KG1 (cell line): ENCODE results near the gene CRYBA4.
A peak's percentile ranks its signal among the peaks of the same experiment; 100 is the strongest.
"Not testable (repeated sequence)": the region's sequence is repeated elsewhere in the genome, so short reads cannot be mapped to it uniquely, and the experiment has no call there.

Source experiments
- DNase-seq: peaks from one replicate; lab custom pipeline; 2025; lab: John Stamatoyannopoulos, UW

Gene CRYBA4

DNA sequence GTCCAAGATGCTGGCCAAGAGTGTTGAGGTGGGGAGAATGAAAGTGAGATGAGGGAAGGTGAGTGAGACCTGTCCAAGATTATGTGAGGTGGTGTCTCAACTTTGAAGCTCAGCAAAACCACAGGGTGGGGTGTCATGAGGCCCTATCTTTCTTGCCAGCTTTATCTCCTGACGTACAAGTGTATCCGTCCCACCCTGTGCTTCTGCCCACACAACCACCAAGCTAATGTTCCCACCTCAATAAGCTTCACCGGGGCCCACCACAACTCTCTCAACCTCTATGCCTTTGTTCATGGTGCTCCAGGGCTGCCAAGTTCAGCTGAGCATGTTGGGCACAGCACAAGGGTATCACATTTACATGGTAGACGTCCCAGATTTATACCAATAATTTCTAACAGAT, 24.7 kb upstream of the CRYBA4 start:
- no peak for DNase-seq

DNA sequence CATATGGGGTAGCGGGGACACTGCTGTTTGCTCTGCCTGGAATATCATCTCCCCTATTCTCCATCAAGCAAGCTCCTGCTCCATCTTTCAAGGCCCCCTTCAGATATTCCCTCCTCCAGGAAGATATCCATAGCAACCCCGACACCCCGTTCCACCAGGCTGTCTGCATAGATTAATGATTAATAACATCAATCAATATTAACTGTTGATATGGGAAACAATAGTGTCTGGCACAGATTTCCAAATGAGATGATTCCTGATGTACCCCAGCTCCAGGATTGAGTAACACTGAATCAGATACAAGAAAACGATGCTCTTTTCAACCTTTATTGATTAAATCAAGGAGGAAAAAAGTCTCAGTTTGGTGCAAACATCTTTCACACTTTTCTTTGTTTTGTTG, 24.3 kb upstream of the CRYBA4 start:
- no peak for DNase-seq

DNA sequence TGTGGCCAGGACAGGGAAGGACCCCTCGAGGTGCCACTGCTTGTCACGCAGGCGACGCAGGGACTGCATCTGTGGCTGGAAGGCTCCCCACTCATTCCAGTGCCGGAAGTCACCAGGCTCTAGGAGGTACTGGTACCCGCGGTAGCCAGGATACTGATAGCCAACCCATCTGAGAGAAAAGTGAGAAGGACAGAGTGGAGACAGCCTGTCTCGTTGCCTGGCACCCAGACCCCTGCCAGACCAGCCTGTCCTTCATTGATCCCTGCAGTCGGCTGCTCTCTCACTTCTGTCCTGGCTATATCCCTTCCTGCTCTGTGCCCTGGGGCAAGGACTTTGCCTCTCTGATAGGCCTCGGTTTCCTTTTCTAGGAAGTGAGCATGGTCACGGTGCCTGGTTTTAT, 22.3 kb upstream of the CRYBA4 start:
- no peak for DNase-seq

DNA sequence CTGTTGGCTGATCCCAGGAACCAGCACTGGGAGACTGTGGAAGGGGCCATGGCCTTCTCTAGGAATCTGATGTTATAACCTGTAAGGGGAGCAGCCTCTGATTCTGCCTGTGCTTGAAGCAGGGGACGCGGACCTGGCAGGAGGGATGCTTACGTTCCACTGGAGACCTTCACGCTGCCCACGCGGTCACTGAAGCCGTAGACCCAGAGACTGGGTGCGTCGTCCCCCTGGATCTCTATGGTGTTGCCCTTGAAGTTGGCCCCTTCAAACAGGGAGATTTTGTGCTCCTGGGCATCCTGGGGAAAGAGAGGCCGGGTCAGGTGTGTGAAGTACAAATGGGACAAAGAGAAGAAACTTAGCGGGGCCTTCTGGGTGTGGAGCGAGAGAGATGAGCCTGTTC, 20.0 kb upstream of the CRYBA4 start:
- DNase-seq, result no peak

DNA sequence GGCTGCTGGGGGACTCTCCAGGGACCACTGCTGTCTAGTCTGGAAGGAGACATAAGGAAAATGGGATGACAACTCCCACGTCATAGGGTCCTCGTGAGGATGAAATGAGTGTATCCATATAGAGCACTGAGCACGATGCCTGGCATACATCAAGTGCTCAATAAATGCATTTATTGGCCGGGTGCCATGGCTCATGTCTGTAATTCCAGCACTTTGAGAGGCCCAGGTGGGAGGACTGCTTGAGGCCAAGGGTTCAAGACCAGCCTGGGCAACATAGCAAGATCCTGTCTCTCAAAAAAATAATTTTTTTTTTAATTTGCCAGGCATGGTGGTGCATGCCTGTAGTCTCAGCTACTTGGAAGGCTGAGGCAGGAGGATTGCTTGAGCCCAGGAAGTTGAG, 19.6 kb upstream of the CRYBA4 start:
- no peak for DNase-seq

DNA sequence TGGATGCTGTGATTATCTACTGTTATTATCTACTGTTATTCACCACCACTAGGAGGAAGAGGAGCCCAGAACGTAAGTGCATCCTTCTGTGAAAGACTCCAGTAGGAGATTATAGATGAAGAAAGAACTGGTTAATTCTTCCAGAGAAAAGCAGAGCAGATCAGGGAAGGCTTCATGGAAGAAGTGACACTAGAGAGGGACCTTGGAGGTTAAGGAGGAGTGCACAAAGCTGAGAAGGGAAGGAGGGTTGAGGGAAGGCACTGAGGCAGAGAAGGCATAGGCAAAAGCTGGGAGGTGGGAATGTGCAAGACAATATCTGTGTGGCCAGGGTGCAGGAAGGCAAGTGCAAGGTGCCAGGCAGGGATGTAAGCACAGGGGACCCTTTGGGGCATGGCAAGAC, 17.4 kb upstream of the CRYBA4 start:
- no peak for DNase-seq

DNA sequence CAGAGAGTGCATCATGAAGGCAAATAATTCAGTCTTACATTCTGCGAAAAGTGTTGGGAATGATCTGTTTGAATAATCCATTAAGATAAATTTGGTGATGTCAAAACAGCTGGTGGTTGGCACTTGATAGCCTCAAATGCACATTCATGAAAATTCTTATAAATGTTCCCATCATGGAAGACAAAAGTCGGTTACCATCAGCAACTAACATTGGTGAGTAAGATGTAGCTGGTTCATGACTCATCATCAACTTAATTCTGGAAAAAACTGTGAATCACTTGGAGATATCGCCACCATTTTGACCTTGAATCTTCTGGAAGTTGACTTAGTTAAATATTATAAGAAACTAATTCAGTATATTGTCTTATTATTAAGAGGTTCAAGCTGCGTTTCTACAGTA, 15.2 kb upstream of the CRYBA4 start:
- DNase-seq, result no peak

DNA sequence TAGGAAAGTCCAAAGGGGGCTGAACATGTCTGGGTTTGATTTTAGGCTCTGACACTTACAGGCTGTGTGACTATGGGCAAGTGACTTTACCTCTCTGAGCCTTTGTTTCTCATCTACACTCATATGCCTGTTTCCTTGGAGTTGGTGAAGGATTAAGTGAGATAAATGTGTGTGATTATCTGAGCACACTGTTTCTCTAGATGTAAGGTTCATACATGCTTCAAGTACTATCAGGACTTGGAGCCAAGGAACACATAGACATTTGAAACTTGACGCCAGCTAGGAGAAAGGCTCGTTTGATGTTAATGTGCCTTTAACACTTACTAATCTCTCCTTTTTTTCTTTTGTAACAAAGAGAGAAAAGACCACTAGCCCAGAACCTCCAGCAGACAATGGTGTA, 13.6 kb upstream of the CRYBA4 start:
- DNase-seq, result no peak

DNA sequence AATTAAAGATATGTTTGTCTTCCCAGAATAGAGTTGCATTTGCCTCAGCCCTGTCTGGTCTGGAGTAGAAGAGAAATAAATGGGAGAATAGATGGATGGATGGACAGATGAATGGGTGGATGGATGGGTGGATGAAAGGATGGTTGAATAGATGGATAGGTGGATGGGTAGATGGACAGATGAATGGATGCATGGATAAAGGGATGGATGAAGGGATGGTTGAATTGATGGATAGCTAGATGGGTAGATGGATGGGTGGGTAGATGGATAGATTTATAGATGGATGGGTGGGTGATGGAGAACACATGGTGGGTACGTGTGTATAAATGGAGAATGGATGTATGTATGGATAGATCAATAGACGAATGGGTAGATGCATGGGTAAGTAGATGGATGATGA, 12.5 kb upstream of the CRYBA4 start:
- no peak for DNase-seq

DNA sequence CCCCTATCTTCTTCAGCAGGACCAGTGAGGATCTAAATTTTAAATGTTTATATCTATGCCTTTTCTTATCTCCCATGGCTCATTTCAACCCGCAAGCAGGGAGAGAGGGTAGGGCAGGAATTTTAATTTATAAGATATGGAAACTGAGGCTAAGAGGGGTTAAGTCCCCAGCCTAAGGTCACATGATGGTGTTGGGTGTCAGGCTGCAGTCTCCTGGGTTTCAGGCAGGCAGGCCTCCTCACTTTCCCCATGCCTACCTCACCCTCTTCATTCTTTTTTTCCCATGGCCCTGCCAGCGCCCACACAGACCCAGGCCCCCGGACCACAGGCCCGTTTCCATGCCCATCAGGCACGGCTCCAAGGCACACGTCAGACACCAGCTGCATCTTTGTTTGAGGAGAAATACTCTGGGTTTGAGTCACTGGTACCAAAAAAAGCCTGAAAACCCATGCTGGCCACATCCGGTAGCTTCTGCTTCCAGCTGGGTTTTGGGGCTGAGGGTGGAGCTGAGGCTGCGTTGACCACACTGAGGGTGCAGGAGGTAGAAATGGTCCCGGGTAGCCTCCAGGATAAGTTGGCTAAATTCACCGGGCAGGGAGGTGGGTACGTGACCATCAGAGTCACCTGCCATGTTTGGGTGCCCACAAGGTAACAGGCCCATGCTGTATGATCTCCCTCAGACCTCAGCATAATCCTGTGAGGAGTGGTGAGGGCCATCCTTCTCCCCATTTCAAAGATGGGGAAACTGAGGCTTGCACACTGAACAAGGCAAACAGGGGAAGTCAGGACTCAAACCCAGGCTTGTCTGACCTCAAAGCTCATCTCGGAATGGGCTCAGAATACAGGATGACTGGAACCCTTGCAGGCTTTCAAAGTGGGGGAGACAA, 11.4 kb upstream of the CRYBA4 start:
- no peak for DNase-seq

DNA sequence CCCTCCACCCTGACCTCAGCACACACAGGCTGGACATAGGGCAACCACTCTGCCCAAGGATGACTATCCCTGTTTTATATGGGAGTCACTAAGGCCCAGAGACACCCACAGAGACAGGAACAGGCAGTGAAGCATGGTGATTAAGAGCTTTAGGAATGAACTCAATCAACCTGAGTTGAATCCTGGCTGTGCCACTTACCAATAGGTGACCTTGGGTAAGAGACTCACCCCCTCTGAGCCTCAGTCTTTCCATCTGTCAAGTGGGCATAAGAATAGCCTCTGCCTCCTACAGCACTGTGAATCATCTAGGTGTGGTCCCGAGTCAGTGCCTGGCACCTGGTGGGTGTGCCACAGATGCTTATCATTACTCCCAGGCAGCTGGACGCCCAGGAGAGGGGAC, 10.8 kb upstream of the CRYBA4 start:
- no peak for DNase-seq

DNA sequence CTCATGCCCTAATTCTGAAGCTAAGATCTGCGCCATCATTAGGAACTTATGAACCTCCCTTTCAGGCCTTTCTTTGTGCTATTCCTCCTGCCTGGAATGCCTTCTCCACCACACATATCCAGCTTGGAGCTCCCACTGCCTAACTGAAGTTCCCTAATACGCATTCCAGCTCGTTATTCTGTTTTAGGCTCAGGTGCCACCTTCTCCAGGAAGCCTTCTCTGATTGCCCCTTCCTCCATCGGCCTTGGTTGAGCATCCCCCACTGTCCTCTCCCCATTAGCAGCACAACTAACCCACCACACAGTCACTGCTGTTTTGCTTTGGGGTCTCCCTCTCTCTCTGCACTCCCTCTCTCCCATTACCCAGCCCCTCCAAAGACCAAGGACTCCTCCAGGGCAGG, 9.1 kb upstream of the CRYBA4 start:
- DNase-seq, result no peak

DNA sequence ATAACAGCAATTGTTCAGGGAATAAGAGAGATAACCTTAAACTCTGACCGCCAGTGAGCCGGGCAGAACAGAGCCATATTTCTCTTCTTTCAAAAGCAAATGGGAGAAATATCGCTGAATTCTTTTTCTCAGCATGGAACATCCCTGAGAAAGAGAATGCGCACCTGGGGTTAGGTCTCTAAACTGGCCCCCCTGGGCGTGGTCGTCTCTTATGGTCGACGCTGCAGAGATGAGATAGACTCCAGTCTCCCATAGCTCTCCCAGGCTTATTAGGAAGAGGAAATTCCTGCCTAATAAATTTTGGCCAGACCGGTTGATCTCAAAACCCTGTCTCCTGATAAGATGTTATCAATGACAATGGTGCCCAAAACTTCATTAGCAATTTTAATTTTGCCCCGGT, 8.0 kb upstream of the CRYBA4 start:
- not testable (repeated sequence) for DNase-seq

DNA sequence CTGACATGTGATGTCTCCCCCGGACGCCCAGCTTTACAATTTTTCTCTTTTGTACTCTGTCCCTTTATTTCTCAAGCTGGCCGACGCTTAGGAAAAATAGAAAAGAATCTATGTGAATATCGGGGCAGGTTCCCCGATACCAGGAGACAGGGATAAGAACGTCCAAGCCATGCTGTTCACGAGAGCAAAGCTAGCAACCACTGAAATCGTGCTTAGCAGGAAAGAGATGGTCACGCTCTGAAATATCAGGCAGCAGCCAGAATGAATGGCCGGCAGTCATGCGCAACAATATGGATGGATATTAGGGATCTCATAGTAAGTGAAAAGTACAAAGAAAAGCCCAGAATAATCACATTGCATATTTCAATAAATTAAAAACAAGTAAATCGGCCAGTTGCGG, 7.4 kb upstream of the CRYBA4 start:
- no peak for DNase-seq

DNA sequence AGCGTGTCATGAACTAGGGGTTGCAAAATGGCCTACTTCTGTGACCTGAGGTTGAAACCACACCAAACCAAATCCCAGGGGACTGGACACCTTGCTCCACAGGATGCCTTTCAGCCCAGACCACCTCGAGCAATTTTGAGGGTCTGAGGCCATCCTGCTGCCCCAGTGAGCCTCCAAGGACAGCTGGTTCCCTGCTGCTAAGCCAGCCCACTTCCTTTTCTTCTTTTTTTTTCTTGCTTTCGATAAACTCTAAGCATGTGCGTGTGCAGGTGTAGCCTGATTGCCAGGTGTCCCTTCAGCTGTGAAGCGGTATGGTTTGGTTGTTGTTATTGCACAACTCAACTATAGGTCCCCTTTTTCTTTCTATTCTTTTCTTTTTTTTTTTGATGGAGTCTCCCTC, 6.6 kb upstream of the CRYBA4 start:
- DNase-seq, result no peak

DNA sequence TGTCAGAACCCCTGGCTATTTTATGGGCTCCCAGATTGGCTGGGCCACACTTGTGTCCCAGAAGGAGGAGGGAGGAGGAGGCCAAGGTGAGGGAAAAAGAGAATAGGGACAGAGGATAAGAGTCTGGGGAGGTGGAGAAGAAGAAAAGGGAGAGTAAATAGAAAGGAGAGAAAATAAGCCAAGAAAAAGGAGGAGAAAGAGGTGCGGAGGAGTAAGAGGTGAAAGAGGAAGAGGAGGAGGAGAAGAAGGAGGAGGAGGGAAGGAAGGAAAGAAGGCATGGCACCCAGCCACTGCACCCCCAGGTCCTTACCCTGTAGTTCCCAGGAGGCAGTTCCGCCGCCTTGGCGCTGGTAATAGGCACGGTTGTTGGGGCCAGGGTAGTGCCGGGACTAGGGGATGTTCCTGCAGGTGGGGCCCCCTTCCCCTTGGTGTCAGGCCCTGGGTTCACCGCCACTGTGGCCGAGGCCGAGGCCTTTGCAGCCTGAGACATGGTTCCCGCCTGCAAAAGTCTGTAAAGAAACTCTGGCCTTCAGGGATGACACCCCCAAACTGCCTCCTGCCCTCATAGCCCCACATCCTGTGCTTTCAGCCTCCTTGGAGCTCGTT, 5.8 kb upstream of the CRYBA4 start:
- no peak for DNase-seq

DNA sequence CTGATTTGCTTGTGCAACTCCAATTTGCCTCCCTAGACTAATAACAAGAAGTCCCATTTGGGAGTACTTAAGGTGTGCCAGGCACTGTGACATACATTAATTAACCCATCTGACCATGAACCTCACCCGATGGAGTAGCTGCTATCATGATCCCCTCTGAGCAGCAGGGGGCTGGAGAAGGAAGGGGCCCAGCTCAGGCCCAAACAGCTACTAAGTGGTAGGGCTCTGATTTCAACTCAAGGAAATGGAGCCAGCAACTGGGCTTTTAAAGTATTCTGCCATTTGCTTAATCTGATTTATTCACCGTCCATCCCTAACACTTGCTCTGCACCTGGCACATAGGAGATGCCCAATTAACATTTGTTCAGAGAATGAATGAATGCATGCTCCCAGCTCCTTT, 5.1 kb upstream of the CRYBA4 start:
- no peak for DNase-seq

DNA sequence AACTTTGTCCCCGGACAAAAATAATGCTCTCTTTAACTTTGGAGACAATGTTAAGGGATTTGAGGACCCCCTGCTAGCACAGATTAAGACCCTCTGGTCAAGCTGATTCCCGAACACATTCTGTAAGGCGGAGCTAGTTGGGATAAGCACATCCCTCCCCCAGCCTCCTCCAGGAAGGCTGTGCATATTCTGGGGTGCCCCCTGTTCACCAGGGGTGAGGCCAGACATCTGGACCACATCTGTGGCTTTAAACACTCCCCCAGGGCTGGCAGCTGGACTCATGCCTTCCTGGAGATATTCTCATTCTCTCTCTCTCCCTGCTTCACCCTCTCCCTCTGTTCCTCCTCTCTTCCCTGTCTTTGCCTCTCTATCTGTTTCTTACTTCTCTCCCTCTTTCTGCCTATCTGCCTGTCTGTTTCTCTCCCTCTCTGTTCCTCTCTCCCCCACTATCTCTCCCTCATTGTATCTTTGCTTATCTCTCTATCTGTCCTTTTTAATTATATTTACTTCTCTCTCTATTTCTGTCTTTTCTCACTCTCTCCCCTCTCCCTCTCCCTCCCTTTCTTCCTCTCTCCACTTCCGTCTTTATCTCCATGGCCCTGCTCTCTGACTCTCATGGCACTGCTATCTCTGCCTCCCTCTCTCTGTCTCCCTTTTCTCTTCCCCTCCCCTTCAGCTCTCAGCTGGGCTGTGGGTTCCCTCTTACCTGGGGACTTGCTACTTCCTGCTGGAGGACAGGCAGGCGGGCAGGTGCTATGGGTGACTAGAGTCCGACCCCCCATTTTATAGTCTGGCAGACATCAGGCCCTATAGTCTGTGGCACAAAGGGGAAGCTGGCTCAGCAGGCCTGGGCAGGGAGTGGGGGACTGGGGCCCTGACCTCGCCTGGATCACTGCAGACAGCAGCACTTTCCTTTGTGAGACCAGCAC, 4.2 kb upstream of the CRYBA4 start, which contains the start of gene CRYBB1:
Gene CRYBB1 (minus strand): TSS at position 757 of the 929 bp plus-strand sequence. CDS start 1,708 bp downstream, outside the sequence.
- DNase-seq, result peak; percentile 56

DNA sequence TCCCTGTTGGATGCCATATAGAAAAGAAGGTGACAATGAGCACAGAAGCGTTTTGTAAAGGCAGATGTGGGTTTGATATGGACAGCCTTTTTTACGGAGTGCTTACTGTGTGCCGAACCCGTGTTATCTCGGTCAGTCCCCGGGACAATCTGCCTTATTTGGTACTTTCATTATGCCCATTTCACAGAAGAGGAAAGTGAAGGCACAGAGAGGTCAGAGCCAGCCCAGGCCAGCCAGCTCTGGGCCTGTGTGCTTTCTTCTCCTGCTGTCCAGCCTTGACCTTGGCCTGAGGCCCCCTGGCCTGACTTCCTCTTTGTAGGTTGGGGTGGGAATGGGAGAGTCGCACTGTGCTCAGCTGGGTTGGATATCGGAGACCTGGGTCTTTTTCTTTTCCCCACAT, 3.3 kb upstream of the CRYBA4 start:
- no peak for DNase-seq

DNA sequence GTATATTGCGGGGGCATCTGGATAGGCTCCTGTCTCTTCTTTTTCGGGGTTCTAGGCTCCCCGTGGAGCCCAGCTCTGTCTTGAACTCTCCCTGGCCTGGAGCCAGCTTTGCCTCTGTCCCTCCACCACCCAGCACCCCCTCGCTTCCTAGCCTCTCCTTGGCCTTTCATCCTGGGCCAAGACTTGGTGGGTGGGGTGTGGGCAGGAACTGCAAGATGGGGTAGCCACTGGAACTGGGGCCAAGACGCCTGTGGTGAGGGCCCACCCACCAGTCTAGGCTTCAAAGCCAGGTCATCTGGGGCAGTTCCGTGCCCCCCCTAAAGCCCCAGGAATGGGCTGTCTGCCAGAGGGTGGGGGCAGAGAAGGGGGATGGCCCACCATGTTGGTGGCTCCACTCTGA, 2.3 kb upstream of the CRYBA4 start:
- DNase-seq, result no peak

DNA sequence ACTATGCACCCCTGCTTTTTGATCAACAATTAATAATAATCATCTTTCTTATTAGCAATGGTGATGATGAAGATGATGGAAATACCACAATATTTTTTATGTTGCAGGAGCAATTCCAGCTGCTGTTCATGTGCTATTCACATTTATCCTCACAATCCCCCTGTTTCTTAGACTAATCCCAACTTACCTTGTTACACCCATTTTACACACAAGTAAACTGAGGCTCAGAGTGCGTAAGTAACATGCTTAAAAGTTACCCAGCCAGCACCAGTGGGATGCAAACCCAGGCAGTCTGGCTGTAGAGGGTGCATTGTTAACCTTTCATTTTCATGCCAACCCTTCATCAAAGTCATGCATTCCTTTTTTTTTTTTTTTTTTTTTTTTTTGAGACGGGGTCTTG, 1.6 kb upstream of the CRYBA4 start:
- no peak for DNase-seq

DNA sequence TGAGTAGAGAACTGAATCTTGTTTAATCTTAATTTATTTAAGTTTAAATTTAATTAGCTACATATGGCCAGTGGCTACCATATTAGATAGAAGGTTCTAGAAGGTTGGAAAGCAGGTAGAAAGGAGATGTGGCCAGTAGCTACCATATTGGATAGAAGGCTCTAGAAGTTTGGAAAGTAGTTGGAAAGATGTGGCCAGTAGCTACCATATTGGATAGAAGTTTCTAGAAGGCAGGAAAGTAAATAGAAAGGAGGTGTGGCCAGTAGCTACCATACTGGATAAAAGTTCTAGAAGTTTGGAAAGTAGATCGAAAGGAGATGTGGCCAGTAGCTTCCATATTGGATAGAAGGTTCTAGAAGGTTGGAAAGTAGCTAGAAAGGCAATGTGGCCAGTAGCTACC, 2.2 kb downstream of the CRYBA4 start:
- DNase-seq, result no peak

DNA sequence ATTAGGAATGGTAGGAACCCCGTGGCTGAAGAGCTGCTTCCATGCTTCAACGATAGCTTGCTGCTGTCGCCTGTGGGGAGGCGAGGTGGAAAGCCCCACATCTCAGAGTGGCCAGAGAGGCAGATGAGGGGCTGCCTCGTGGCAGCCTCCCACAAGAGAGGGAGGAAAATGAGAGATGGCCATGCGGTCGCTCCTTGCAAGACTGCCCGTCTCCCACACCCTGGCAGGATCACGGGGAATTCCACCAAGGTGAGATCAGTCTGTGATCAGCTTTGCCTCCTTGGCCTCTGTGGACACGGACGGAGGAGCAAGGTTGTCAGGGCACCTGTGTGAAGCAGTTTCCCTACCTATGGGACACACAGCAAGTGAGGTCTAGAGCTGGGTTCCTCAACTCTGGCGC, 3.0 kb downstream of the CRYBA4 start:
- DNase-seq, result no peak
